NB4 (cell line): ENCODE measurements around the gene PDE4D.

Experiments used
- POLR2A ChIP-seq: IDR thresholded peaks from 2 replicates; pipeline ENCODE4 v1.6.1; 2011; ENCODE audit warnings: mild to moderate bottlenecking; ENCODE audit not compliant: insufficient read length; ENCODE audit errors: extremely low read depth
- TF ChIP-seq, protein P1 (sequence below): IDR thresholded peaks from one replicate; pipeline ENCODE4 v1.5.1; 2012; ENCODE audit warnings: low read depth, low read length

DNA sequence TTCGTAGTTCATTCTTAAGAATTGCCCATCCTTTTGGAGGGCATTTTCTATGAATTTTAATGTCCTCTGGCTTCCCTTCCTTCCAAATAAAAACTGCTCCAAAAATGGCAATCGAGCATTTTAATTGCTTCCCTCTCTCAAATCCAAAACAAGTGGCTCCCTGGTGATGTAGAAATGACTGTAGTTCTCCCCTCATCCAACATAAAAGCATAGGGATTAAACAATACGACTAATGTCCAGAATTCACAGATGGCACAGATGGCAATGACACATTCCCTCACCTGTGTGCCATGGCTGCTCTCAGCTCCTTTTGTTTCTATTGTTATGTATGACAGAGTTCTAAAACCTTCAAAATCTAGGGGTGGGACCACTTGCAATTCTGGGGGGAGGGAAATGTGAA, 893.3 kb downstream of the PDE4D start:
- no peak for TF ChIP-seq POLR2A
- TF ChIP-seq, protein P1, sequence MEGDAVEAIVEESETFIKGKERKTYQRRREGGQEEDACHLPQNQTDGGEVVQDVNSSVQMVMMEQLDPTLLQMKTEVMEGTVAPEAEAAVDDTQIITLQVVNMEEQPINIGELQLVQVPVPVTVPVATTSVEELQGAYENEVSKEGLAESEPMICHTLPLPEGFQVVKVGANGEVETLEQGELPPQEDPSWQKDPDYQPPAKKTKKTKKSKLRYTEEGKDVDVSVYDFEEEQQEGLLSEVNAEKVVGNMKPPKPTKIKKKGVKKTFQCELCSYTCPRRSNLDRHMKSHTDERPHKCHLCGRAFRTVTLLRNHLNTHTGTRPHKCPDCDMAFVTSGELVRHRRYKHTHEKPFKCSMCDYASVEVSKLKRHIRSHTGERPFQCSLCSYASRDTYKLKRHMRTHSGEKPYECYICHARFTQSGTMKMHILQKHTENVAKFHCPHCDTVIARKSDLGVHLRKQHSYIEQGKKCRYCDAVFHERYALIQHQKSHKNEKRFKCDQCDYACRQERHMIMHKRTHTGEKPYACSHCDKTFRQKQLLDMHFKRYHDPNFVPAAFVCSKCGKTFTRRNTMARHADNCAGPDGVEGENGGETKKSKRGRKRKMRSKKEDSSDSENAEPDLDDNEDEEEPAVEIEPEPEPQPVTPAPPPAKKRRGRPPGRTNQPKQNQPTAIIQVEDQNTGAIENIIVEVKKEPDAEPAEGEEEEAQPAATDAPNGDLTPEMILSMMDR = no peak
